GM12865 (cell line): ENCODE results near the gene P2RX2.

Experiments used
- DNase-seq: peaks from one replicate; pipeline ENCODE4 v3.0.0; 2010; ENCODE audit warnings: low read depth
- H3K4me3 ChIP-seq: 2 replicates; pipeline ENCODE4 v1.5.1; 2011; ENCODE audit warnings: mild to moderate bottlenecking, low read depth, low read length, control low read depth
- CTCF ChIP-seq: IDR thresholded peaks from 2 replicates; pipeline ENCODE4 v1.5.1; 2011; ENCODE audit warnings: low read length, control low read depth, low read depth, inconsistent platforms; ENCODE audit not compliant: insufficient read depth; ENCODE audit errors: missing control alignments

Gene P2RX2

DNA sequence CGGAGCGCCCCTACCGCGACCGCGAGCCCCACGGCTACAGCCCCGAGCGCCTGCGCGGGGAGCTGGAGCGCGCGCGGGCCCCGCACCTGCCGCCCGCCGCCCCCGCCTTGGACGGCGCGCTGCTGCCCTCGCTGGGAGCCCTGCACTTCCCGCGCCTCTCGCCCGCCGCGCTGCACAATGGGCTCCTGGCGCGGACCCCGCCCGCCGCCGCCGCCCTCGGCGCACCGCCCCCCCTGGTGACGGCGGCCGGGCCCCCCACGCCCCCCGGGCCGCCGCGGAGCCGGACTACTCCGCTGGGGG is 35.2 kb upstream of the P2RX2 start:
- no peak overlapping the region for H3K4me3 ChIP-seq
- DNase-seq, result no peak
- no peak for TF ChIP-seq CTCF

DNA sequence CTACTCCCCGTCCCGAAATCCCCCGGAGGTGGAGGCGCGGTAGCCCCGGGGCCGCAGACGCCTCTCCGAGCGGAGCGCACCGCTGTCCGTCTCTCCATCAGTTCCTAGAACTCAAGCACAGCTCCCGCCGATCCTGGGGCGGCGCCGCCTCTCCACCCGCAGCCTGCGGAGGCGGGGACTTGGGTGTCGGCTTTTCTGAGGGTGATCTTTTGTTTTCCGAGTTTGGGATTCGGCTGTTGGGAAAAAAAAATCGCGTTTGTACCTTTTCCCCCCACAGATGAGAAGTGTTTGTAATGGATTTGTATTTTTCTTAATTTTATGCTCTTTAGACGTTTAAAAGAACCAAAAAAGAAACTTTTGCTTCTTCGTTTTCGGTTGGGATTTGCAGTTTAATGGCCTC is 34.8 kb upstream of the P2RX2 start:
- DNase-seq, result no peak
- no peak overlapping the region for H3K4me3 ChIP-seq
- no peak for TF ChIP-seq CTCF

GRCh38 chr12:132584429-132584828 is 34.1 kb upstream of the P2RX2 start:
- DNase-seq, result no peak
- no peak overlapping the region for H3K4me3 ChIP-seq
- no peak for TF ChIP-seq CTCF

DNA sequence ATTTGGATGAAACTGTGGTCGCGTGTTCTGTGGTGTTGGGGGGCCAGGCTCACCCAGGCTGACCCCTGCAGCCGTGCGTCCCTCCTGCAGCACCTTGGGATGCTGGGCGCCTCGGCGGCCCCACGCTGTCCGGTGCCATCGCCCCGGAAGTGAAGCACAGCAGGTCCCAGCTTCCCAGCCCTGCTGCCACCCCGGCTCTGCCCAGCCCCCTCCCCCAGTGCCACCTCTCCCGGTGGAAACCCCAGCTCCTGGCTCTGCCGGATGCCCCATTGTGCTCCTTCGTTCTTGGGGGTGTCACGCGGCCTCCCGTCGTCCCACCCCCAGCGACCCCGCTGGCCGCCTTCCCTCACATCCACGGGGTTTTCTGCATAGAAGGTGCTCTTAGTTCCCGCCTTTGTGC is 33.4 kb upstream of the P2RX2 start:
- TF ChIP-seq CTCF, result no peak
- no peak overlapping the region for H3K4me3 ChIP-seq
- DNase-seq, result no peak

GRCh38 chr12:132586929-132587328 is 31.6 kb upstream of the P2RX2 start:
- DNase-seq, result no peak
- H3K4me3 ChIP-seq, result no peak overlapping the region
- no peak for TF ChIP-seq CTCF

DNA sequence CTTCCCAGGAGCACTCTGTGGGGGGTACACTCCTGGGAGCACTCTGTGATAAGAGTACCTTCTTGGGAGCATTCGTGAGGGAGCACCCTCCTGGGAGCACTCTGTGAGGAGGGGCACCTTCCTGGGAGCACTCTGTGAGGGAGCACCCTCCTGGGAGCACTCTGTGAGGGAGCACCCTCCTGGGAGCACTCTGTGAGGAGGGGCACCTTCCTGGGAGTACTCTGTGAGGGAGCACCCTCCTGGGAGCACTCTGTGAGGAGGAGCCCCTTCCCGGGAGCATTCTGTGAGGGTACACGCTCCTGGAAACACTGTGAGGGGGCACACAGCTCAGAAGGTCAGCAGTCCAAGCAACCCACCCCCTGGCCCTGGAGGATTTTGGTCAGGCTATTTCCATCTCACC is 30.8 kb upstream of the P2RX2 start:
- TF ChIP-seq CTCF, result no peak
- no peak overlapping the region for H3K4me3 ChIP-seq
- DNase-seq, result no peak

- no peak for DNase-seq
- H3K4me3 ChIP-seq, result no peak overlapping the region
- TF ChIP-seq CTCF, result no peak
Measured at GRCh38 chr12:132588319-132588718, 30.3 kb upstream of the P2RX2 start.
